CD4-positive, alpha-beta T cell (primary cell): ENCODE data around the gene SLCO2A1. TPM values are rescaled to one million over a fixed set of nuclear protein-coding genes. Genes with fewer than 3 reads are reported as not detected.

Experiments used
- ATAC-seq: fragments of 200-7000 bp; cut with Tn5 transposase; one replicate; pipeline ENCODE4 v1.10.0; 2022; ENCODE audit warnings: mild to moderate bottlenecking; ENCODE audit not compliant: poor library complexity
- CTCF ChIA-PET: fragments of 350-600 bp; sonication (Branson Sonifier 250); formaldehyde crosslinking; loops from one replicate; lab custom pipeline; 2021; ENCODE audit warnings: antibody characterized with exemption, inconsistent platforms; lab: Charles Lee
- POLR2A ChIA-PET: fragments of 350-600 bp; sonication (Branson Sonifier 250); formaldehyde crosslinking; loops from one replicate; lab custom pipeline; 2021; ENCODE audit warnings: antibody characterized with exemption, inconsistent platforms; lab: Charles Lee
- DNase-seq, 14 experiments: peaks; one replicate each; pipeline ENCODE4 v3.0.0-alpha.2; 2013 to 2020; ENCODE audit warnings: mixed read lengths in 2 of 14
- H3K27ac ChIP-seq, 2 donors: one replicate each; pipeline versions ENCODE4 v1.5.1 to v1.7.0; 2013; ENCODE audit warnings: low read length in 2 of 2, low read depth in 1 of 2, mild to moderate bottlenecking in 1 of 2
- H3K27me3 ChIP-seq, 2 experiments: 1 replicate in 1 of 2; 2 replicates in 1 of 2; pipeline versions ENCODE4 v1.6.1 to v1.7.0; 2013; ENCODE audit warnings: low read length in 2 of 2, control low read depth in 1 of 2, mild to moderate bottlenecking in 1 of 2, moderate library complexity in 1 of 2; ENCODE audit not compliant: insufficient read depth in 2 of 2, control insufficient read depth in 1 of 2
- H3K36me3 ChIP-seq: one replicate; pipeline ENCODE4 v1.6.1; 2013; ENCODE audit warnings: low read length, control low read depth; ENCODE audit not compliant: insufficient read depth
- H3K4me1 ChIP-seq: one replicate; pipeline ENCODE4 v1.6.1; 2013; ENCODE audit warnings: low read length, control low read depth; ENCODE audit not compliant: insufficient read depth
- H3K4me3 ChIP-seq: one replicate; pipeline ENCODE4 v1.5.1; 2013; ENCODE audit warnings: mild to moderate bottlenecking, low read length, moderate library complexity
- H3K9me3 ChIP-seq, 2 experiments: 1 replicate in 1 of 2; 2 replicates in 1 of 2; pipeline versions ENCODE4 v1.6.1 to v1.7.0; 2013; ENCODE audit warnings: low read length in 2 of 2, mild to moderate bottlenecking in 2 of 2, control low read depth in 1 of 2, moderate library complexity in 1 of 2; ENCODE audit not compliant: control insufficient read depth in 1 of 2, insufficient read depth in 1 of 2
- H3K27ac Mint-ChIP-seq: one replicate; pipeline ENCODE4 v1.8.0; 2020; ENCODE audit warnings: mixed read lengths
- H3K27me3 Mint-ChIP-seq: one replicate; pipeline ENCODE4 v1.8.0; 2021; ENCODE audit warnings: mixed read lengths
- H3K36me3 Mint-ChIP-seq: one replicate; pipeline ENCODE4 v1.8.0; 2021; ENCODE audit warnings: low read depth, mixed read lengths
- H3K4me1 Mint-ChIP-seq: one replicate; pipeline ENCODE4 v1.8.0; 2021; ENCODE audit warnings: low read depth, mixed read lengths
- H3K4me3 Mint-ChIP-seq: one replicate; pipeline ENCODE4 v1.8.0; 2020; ENCODE audit warnings: mild to moderate bottlenecking, mixed read lengths
- H3K9me3 Mint-ChIP-seq: one replicate; pipeline ENCODE4 v1.8.0; 2020; ENCODE audit warnings: mixed read lengths
- CTCF ChIP-seq: fragments of 200-600 bp; IDR thresholded peaks from one replicate; pipeline ENCODE4 v1.8.0; 2022; ENCODE audit warnings: antibody characterized with exemption, mild to moderate bottlenecking
- intact Hi-C, 2 experiments: fragments of 100-400 bp; cut with DNase I in 1 of 2; cut with micrococcal nuclease in 1 of 2; formaldehyde crosslinking; loops; one replicate each; pipeline versions ENCODE4 v1.15.1 to v1.9.0; 2023 to 2025; cut with DNase I, micrococcal nuclease
- total RNA-seq, 174 experiments: library from RNA in 2 of 174; stranded (reverse) in 2 of 174; gene quantifications; one replicate each; pipeline ENCODE4 v1.2.3 and lab custom pipeline; 2021 to 2026

The SLCO2A1 gene
- total RNA-seq, 2 experiments from 2014 or later: not detected

- no peaks in the 10 kb centered on the region for H3K9me3 Mint-ChIP-seq
- DNase-seq (no peak), ATAC-seq (no peak)
- intact Hi-C loops: no loop called here
- no peak for TF ChIP-seq CTCF
- H3K4me3 ChIP-seq: no peak overlapping the region
- H3K27me3 ChIP-seq: no peaks in the 10 kb centered on the region
- POLR2A ChIA-PET: interaction anchor here (0.6 kb wide), 1 partner anchor 1593 kb away, joined by 4 read pairs; no protein-coding TSS in a partner anchor
- no peaks in the 10 kb centered on the region for H3K36me3 Mint-ChIP-seq
- no peak overlapping the region for H3K27ac Mint-ChIP-seq
- no peaks in the 10 kb centered on the region for H3K36me3 ChIP-seq
- H3K27ac ChIP-seq: no peak overlapping the region
- CTCF ChIA-PET: no interaction called here
- peaks cover 8% of the 10 kb centered on the region for H3K4me1 Mint-ChIP-seq
- peaks cover 0 to 3% of the 10 kb centered on the region in 2 experiments for H3K9me3 ChIP-seq
- no peak overlapping the region for H3K4me3 Mint-ChIP-seq
- peaks cover 9% of the 10 kb centered on the region for H3K4me1 ChIP-seq
- H3K27me3 Mint-ChIP-seq: no peaks in the 10 kb centered on the region
These were observed 86.6 kb downstream of the SLCO2A1 start for GRCh38 chr3:133943031-133943535.

- Mint-ChIP-seq H3K27ac (no peak overlapping the region), H3K9me3 (no peaks in the 10 kb centered on the region), H3K27me3 (no peaks in the 10 kb centered on the region), H3K36me3 (no peaks in the 10 kb centered on the region), H3K4me3 (no peak overlapping the region), H3K4me1 (peaks cover 8% of the 10 kb centered on the region)
- intact Hi-C loops: no loop called here
- no peaks in the 10 kb centered on the region for H3K27me3 ChIP-seq
- DNase-seq (no peak), ATAC-seq (no peak)
- H3K4me1 ChIP-seq: peaks cover 9% of the 10 kb centered on the region
- H3K36me3 ChIP-seq: no peaks in the 10 kb centered on the region
- TF ChIP-seq CTCF: no peak
- ChIA-PET CTCF (no interaction called here), POLR2A (no interaction called here)
- H3K27ac ChIP-seq: no peak overlapping the region
- no peak overlapping the region for H3K4me3 ChIP-seq
- H3K9me3 ChIP-seq: peaks cover 0 to 3% of the 10 kb centered on the region in 2 experiments
These were observed 88.3 kb downstream of the SLCO2A1 start for GRCh38 chr3:133941415-133941821.

GRCh38 chr3:133940536-133940935, 89.2 kb downstream of the SLCO2A1 start:
- Mint-ChIP-seq H3K4me1 (peaks cover 8% of the 10 kb centered on the region), H3K27me3 (no peaks in the 10 kb centered on the region), H3K27ac (no peak overlapping the region), H3K9me3 (no peaks in the 10 kb centered on the region), H3K36me3 (no peaks in the 10 kb centered on the region), H3K4me3 (no peak overlapping the region)
- no peak for ATAC-seq
- Histone ChIP-seq H3K4me1 (peaks cover 9% of the 10 kb centered on the region), H3K27me3 (peaks cover 0 to 3% of the 10 kb centered on the region in 2 experiments), H3K9me3 (peaks cover 0 to 3% of the 10 kb centered on the region in 2 experiments), H3K36me3 (no peaks in the 10 kb centered on the region), H3K4me3 (no peak overlapping the region), H3K27ac (no peak overlapping the region)
- DNase-seq: no peak
- no peak for TF ChIP-seq CTCF
- CTCF ChIA-PET: no interaction called here
- intact Hi-C loops: no loop called here
- POLR2A ChIA-PET: no interaction called here
